ENCODE measurements around the gene CNTROB. TPM values are rescaled to one million over a fixed set of nuclear protein-coding genes. Genes with fewer than 3 reads are reported as not detected.

The CNTROB gene
- polyA plus RNA-seq, 1 donor from 2014 or later = 48.7 TPM

DNA sequence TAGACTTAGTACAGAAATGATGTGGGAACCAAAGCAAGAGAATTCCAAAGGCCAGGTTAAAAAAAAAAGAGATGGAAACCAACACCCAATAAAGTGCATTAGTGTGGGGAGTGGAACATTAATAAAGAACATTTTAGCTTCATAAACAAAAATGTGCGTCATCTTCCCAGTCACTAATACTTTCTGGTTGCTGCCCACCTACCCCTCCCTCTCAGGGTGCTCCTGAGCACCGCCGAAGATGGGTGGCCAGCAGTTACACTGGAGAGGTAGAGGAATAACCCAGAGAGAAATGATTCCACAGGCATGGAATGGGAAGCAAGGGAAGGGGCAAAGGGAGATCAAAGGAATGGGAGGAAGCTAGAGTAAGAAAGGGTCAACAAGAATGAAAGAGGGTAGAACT is 49.4 kb upstream of the CNTROB start:
- no peaks in the 10 kb centered on the region for H3K9me3 ChIP-seq (ENCODE audit: low read length)
- H3K9me2 ChIP-seq (ENCODE audit: insufficient read depth, low read length) = no peaks in the 10 kb centered on the region
- H3K9ac ChIP-seq (ENCODE audit: low read length) = peak overlapping the region; percentile 100
- no peaks in the 10 kb centered on the region for H3K27me3 ChIP-seq (ENCODE audit: insufficient read depth, low read depth, low read length)
- H2AFZ ChIP-seq (ENCODE audit: low read depth, low read length) = no peak overlapping the region
- peak overlapping the region; percentile 97 for H3K27ac ChIP-seq (ENCODE audit: low read length)
- no peaks in the 10 kb centered on the region for H3K36me3 ChIP-seq (ENCODE audit: insufficient read depth, low read length)
- peaks cover 31% of the 10 kb centered on the region for H3K79me2 ChIP-seq (replicated peaks; ENCODE audit: insufficient read depth, low read length)
- H4K20me1 ChIP-seq (ENCODE audit: insufficient read depth) = no peaks in the 10 kb centered on the region
- H3K4me3 ChIP-seq (ENCODE audit: low read length) = peak overlapping the region; percentile 58
- peaks cover 5% of the 10 kb centered on the region for H3F3A ChIP-seq (ENCODE audit: insufficient read depth, low read length, poor library complexity, severe bottlenecking)
- H3K4me2 ChIP-seq (ENCODE audit: low read length) = peak overlapping the region; percentile 41
- TF ChIP-seq, protein P1, sequence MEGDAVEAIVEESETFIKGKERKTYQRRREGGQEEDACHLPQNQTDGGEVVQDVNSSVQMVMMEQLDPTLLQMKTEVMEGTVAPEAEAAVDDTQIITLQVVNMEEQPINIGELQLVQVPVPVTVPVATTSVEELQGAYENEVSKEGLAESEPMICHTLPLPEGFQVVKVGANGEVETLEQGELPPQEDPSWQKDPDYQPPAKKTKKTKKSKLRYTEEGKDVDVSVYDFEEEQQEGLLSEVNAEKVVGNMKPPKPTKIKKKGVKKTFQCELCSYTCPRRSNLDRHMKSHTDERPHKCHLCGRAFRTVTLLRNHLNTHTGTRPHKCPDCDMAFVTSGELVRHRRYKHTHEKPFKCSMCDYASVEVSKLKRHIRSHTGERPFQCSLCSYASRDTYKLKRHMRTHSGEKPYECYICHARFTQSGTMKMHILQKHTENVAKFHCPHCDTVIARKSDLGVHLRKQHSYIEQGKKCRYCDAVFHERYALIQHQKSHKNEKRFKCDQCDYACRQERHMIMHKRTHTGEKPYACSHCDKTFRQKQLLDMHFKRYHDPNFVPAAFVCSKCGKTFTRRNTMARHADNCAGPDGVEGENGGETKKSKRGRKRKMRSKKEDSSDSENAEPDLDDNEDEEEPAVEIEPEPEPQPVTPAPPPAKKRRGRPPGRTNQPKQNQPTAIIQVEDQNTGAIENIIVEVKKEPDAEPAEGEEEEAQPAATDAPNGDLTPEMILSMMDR (IDR thresholded peaks at IDR 0.05; ENCODE audit: poor library complexity, severe bottlenecking) = no peak
- TF ChIP-seq, protein P2, sequence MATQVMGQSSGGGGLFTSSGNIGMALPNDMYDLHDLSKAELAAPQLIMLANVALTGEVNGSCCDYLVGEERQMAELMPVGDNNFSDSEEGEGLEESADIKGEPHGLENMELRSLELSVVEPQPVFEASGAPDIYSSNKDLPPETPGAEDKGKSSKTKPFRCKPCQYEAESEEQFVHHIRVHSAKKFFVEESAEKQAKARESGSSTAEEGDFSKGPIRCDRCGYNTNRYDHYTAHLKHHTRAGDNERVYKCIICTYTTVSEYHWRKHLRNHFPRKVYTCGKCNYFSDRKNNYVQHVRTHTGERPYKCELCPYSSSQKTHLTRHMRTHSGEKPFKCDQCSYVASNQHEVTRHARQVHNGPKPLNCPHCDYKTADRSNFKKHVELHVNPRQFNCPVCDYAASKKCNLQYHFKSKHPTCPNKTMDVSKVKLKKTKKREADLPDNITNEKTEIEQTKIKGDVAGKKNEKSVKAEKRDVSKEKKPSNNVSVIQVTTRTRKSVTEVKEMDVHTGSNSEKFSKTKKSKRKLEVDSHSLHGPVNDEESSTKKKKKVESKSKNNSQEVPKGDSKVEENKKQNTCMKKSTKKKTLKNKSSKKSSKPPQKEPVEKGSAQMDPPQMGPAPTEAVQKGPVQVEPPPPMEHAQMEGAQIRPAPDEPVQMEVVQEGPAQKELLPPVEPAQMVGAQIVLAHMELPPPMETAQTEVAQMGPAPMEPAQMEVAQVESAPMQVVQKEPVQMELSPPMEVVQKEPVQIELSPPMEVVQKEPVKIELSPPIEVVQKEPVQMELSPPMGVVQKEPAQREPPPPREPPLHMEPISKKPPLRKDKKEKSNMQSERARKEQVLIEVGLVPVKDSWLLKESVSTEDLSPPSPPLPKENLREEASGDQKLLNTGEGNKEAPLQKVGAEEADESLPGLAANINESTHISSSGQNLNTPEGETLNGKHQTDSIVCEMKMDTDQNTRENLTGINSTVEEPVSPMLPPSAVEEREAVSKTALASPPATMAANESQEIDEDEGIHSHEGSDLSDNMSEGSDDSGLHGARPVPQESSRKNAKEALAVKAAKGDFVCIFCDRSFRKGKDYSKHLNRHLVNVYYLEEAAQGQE (IDR thresholded peaks at IDR 0.05; ENCODE audit: borderline replicate concordance) = no peak
- no peak for TF ChIP-seq EZH2 (IDR thresholded peaks at IDR 0.05; ENCODE audit: borderline replicate concordance, insufficient read depth, low read length, poor library complexity, severe bottlenecking)
- no peak for TF ChIP-seq SMC3 (conservative IDR thresholded peaks at IDR 0.05; ENCODE audit: poor library complexity)
- no peak for TF ChIP-seq EP300 (conservative IDR thresholded peaks at IDR 0.05; ENCODE audit: poor library complexity, severe bottlenecking)
- TF ChIP-seq POLR2AphosphoS5 (IDR thresholded peaks at IDR 0.05) = no peak
- TF ChIP-seq RAD21 (conservative IDR thresholded peaks at IDR 0.05) = no peak
- no peak for TF ChIP-seq MXI1 (conservative IDR thresholded peaks at IDR 0.05; ENCODE audit: poor library complexity, severe bottlenecking)
- TF ChIP-seq TAF1 (IDR thresholded peaks at IDR 0.05; ENCODE audit: low read depth) = no peak

DNA sequence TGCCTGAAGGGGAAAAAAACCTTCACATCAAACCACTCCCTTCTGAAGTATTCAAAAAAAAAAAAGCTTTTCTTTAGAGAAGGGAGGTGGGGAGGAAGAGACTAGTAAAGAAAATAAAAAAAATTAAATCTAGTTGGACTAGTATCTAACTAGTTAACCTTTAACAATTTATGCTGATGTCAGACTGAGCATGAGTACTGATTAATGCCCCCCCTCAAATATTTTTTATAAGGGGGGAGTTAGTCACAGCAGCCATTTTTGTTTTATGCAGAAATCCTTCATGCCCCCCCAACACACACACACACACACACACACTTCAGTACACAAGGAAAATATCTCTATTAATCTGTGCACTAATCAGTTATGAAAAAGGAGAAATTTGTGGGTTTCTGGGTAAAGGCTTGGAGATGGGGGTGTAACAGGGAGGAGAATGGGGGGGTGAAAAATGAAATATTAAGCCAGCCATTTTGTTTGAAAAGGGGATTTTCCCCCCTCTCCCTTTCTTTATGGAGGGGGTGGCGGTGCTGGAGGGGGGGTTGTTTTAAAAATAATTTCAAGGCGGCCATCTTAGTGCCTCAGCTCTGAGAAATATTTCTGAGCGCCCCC is 48.1 kb upstream of the CNTROB start:
- H3K27ac ChIP-seq (ENCODE audit: low read length) = peak overlapping the region; percentile 97
- H3K4me3 ChIP-seq (ENCODE audit: low read length) = peak overlapping the region; percentile 58
- peak; percentile 30 for TF ChIP-seq TAF1 (IDR thresholded peaks at IDR 0.05; ENCODE audit: low read depth)
- TF ChIP-seq, protein P1 (IDR thresholded peaks at IDR 0.05; ENCODE audit: poor library complexity, severe bottlenecking) = no peak
- TF ChIP-seq EP300 (conservative IDR thresholded peaks at IDR 0.05; ENCODE audit: poor library complexity, severe bottlenecking) = no peak
- no peak for TF ChIP-seq SMC3 (conservative IDR thresholded peaks at IDR 0.05; ENCODE audit: poor library complexity)
- TF ChIP-seq MXI1 (conservative IDR thresholded peaks at IDR 0.05; ENCODE audit: poor library complexity, severe bottlenecking) = no peak
- no peak for TF ChIP-seq EZH2 (IDR thresholded peaks at IDR 0.05; ENCODE audit: borderline replicate concordance, insufficient read depth, low read length, poor library complexity, severe bottlenecking)
- TF ChIP-seq, protein P2 (IDR thresholded peaks at IDR 0.05; ENCODE audit: borderline replicate concordance) = peak; percentile 34
- no peak for TF ChIP-seq POLR2AphosphoS5 (IDR thresholded peaks at IDR 0.05)
- H3K4me2 ChIP-seq (ENCODE audit: low read length) = peak overlapping the region; percentile 73
- peak overlapping the region; percentile 100 for H3K9ac ChIP-seq (ENCODE audit: low read length)
- H3K36me3 ChIP-seq (ENCODE audit: insufficient read depth, low read length) = no peaks in the 10 kb centered on the region
- H4K20me1 ChIP-seq (ENCODE audit: insufficient read depth) = no peaks in the 10 kb centered on the region
- no peaks in the 10 kb centered on the region for H3K9me2 ChIP-seq (ENCODE audit: insufficient read depth, low read length)
- no peaks in the 10 kb centered on the region for H3K9me3 ChIP-seq (ENCODE audit: low read length)
- H3K79me2 ChIP-seq (replicated peaks; ENCODE audit: insufficient read depth, low read length) = peaks cover 39% of the 10 kb centered on the region
- no peak overlapping the region for H2AFZ ChIP-seq (ENCODE audit: low read depth, low read length)
- H3K27me3 ChIP-seq (ENCODE audit: insufficient read depth, low read depth, low read length) = no peaks in the 10 kb centered on the region
- peaks cover 12% of the 10 kb centered on the region for H3F3A ChIP-seq (ENCODE audit: insufficient read depth, low read length, poor library complexity, severe bottlenecking)

All from neural cell (in vitro differentiated cells).